Lung microvascular endothelial cell (primary cell): ENCODE measurements around the gene GSX2. TPM values are rescaled to one million over a fixed set of nuclear protein-coding genes. Genes with fewer than 3 reads are reported as not detected.
A peak's percentile ranks its signal among the peaks of the same experiment; 100 is the strongest.
"Not testable (repeated sequence)": the region's sequence is repeated elsewhere in the genome, so short reads cannot be mapped to it uniquely, and the experiment has no call there.

Experiments
- DNase-seq, 2 donors: peaks; one replicate each; pipeline versions ENCODE4 v3.0.0 to v3.0.0-alpha.2; 2010; ENCODE audit warnings: low read depth in 2 of 2
- total RNA-seq: library from RNA; depleted of rRNA; stranded (reverse); fragments of >200 nt; gene quantifications from 2 replicates; pipeline ENCODE4 v1.2.1, GENCODE V29; 2014

GSX2 gene
- not detected in 2 replicates for total RNA-seq

GRCh38 chr4:54099748-54100574 is at the start of gene GSX2:
TSS of gene GSX2 (plus strand) at chr4:54100163. CDS start at chr4:54100345, 182 bp downstream.
- no peak for DNase-seq

GRCh38 chr4:54050214-54050904 is 49.6 kb upstream of the GSX2 start:
- peak in 1 of 2 donors; percentile 8 for DNase-seq

- DNase-seq, result not testable (repeated sequence)
Observed at GRCh38 chr4:54053322-54053721, 46.6 kb upstream of the GSX2 start.

GRCh38 chr4:54054501-54054900 is 45.5 kb upstream of the GSX2 start:
- no peak for DNase-seq

- DNase-seq, result no peak
Observed at GRCh38 chr4:54055494-54055893, 44.5 kb upstream of the GSX2 start.

GRCh38 chr4:54056360-54056759 is 43.6 kb upstream of the GSX2 start:
- no peak for DNase-seq

- DNase-seq, result peak; percentile 20 to 53
Observed at GRCh38 chr4:54058171-54058570, 41.8 kb upstream of the GSX2 start.

GRCh38 chr4:54060116-54060515 is 39.8 kb upstream of the GSX2 start:
- no peak for DNase-seq

GRCh38 chr4:54061067-54061466 is 38.9 kb upstream of the GSX2 start:
- DNase-seq, result no peak

- DNase-seq, result no peak
Observed at GRCh38 chr4:54061873-54062272, 38.1 kb upstream of the GSX2 start.

GRCh38 chr4:54062392-54062791 is 37.6 kb upstream of the GSX2 start:
- no peak for DNase-seq

GRCh38 chr4:54063229-54063628 is 36.7 kb upstream of the GSX2 start:
- DNase-seq, result peak; percentile 61 to 86

- peak; percentile 46 to 55 for DNase-seq
Observed at GRCh38 chr4:54063737-54064316, 36.1 kb upstream of the GSX2 start.

GRCh38 chr4:54064317-54065111 is 35.4 kb upstream of the GSX2 start, which contains the start of gene CHIC2:
TSS of gene CHIC2 (minus strand) at chr4:54064605. CDS start at chr4:54064300, 305 bp downstream.
- peak; percentile 98 for DNase-seq

GRCh38 chr4:54065282-54066087 is 34.5 kb upstream of the GSX2 start:
- peak in 1 of 2 donors; percentile 62 for DNase-seq

- no peak for DNase-seq
Observed at GRCh38 chr4:54066088-54066415, 33.9 kb upstream of the GSX2 start.

GRCh38 chr4:54066718-54067129 is 33.2 kb upstream of the GSX2 start:
- DNase-seq, result peak in 1 of 2 donors; percentile 45

GRCh38 chr4:54067166-54067565 is 32.8 kb upstream of the GSX2 start:
- peak; percentile 76 to 87 for DNase-seq

GRCh38 chr4:54073271-54073880 is 26.6 kb upstream of the GSX2 start:
- DNase-seq, result peak in 1 of 2 donors; percentile 25

- DNase-seq, result no peak
Observed at GRCh38 chr4:54074381-54074780, 25.6 kb upstream of the GSX2 start.
